Fibroblast of the aortic adventitia (primary cell): Measurements from ENCODE around the gene TNRC6C. TPM values are rescaled to one million over a fixed set of nuclear protein-coding genes. Genes with fewer than 3 reads are reported as not detected.
"Not testable (repeated sequence)": the region's sequence is repeated elsewhere in the genome, so short reads cannot be mapped to it uniquely, and the experiment has no call there.

Experiments
- DNase-seq: peaks from one replicate; pipeline ENCODE4 v3.0.0-alpha.2; 2010; ENCODE audit warnings: low read depth
- H3K4me3 ChIP-seq: 2 replicates; pipeline ENCODE4 v1.5.1; 2011; ENCODE audit warnings: low read depth, mild to moderate bottlenecking, control low read depth, low read length, moderate library complexity
- CTCF ChIP-seq: IDR thresholded peaks from 2 replicates; pipeline ENCODE4 v1.5.1; 2011; ENCODE audit warnings: mild to moderate bottlenecking, low read length, control low read depth, inconsistent platforms; ENCODE audit not compliant: insufficient read depth
- total RNA-seq: library from RNA; depleted of rRNA; stranded (reverse); fragments of >200 nt; gene quantifications from 2 replicates; pipeline ENCODE4 v1.2.3, GENCODE V29; 2012; ENCODE audit warnings: low replicate concordance

The TNRC6C gene
- total RNA-seq, 1 donor: 10.3 TPM

GRCh38 chr17:78133971-78134898 lies 175.7 kb downstream of the TNRC6C start:
- peak; percentile 33 for TF ChIP-seq CTCF
- no peak overlapping the region for H3K4me3 ChIP-seq
- DNase-seq: no peak

GRCh38 chr17:78134899-78135385 lies 176.4 kb downstream of the TNRC6C start:
- no peak for DNase-seq
- H3K4me3 ChIP-seq: no peak overlapping the region
- TF ChIP-seq CTCF: no peak

GRCh38 chr17:78135858-78136500 lies 177.5 kb downstream of the TNRC6C start:
- DNase-seq: no peak
- no peak overlapping the region for H3K4me3 ChIP-seq
- no peak for TF ChIP-seq CTCF

- TF ChIP-seq CTCF: peak; percentile 37
- no peak overlapping the region for H3K4me3 ChIP-seq
- DNase-seq: no peak
Measured at GRCh38 chr17:78137392-78138203, 179.1 kb downstream of the TNRC6C start.

GRCh38 chr17:78138204-78139060 lies 179.9 kb downstream of the TNRC6C start:
- no peak for DNase-seq
- no peak for TF ChIP-seq CTCF

GRCh38 chr17:78139861-78140168 lies 181.3 kb downstream of the TNRC6C start:
- not testable (repeated sequence) for DNase-seq, H3K4me3 ChIP-seq

More at GRCh38 chr17:78138204-78139060, 179.9 kb downstream of the TNRC6C start:
- no peak overlapping the region for H3K4me3 ChIP-seq
